Keratinocyte (primary cell): Measurements from ENCODE around the gene URAD. TPM values are rescaled to one million over a fixed set of nuclear protein-coding genes. Genes with fewer than 3 reads are reported as not detected.

Source experiments
- DNase-seq: peaks from one replicate; pipeline ENCODE4 v3.0.0-alpha.2; 2011; ENCODE audit warnings: low read depth, missing footprints, low spot score
- FAIRE-seq: peaks from 2 replicates; lab custom pipeline; 2011; peaks lifted over from hg19 to GRCh38; lab: Jason Lieb, UNC
- H2AFZ ChIP-seq: 2 replicates; pipeline ENCODE4 v1.6.0; 2012; ENCODE audit warnings: low read length, control low read depth, inconsistent platforms; ENCODE audit not compliant: control insufficient read depth
- H3K27ac ChIP-seq: 2 replicates; pipeline ENCODE4 v1.5.1; 2011; ENCODE audit warnings: low read length; ENCODE audit not compliant: control insufficient read depth, insufficient read depth
- H3K27me3 ChIP-seq: 3 replicates; pipeline ENCODE4 v1.6.0; 2011; ENCODE audit warnings: low read length; ENCODE audit not compliant: control insufficient read depth, insufficient read depth; ENCODE audit errors: extremely low read depth
- H3K36me3 ChIP-seq, 2 experiments: 2 replicates in 1 of 2; 3 replicates in 1 of 2; pipeline ENCODE4 v1.5.1; 2011; ENCODE audit warnings: low read length in 2 of 2, mild to moderate bottlenecking in 1 of 2; ENCODE audit not compliant: control insufficient read depth in 2 of 2, insufficient read depth in 2 of 2; ENCODE audit errors: extremely low read depth in 1 of 2
- H3K4me1 ChIP-seq: 3 replicates; pipeline ENCODE4 v1.5.1; 2011; ENCODE audit warnings: low read length; ENCODE audit not compliant: control insufficient read depth, insufficient read depth; ENCODE audit errors: extremely low read depth
- H3K4me2 ChIP-seq: 3 replicates; pipeline ENCODE4 v1.6.0; 2011; ENCODE audit warnings: low read depth, low read length; ENCODE audit not compliant: control insufficient read depth, insufficient read depth; ENCODE audit errors: extremely low read depth
- H3K4me3 ChIP-seq, 3 experiments: fragments of 200-600 bp in 1 of 3; sonication (generic) in 1 of 3; 2 replicates in 2 of 3; 3 replicates in 1 of 3; pipeline ENCODE4 v1.5.1; 2011 to 2016; ENCODE audit warnings: low read length in 3 of 3, mild to moderate bottlenecking in 3 of 3, control low read depth in 2 of 3, inconsistent platforms in 1 of 3, low read depth in 1 of 3, mixed read lengths in 1 of 3, mixed run types in 1 of 3, moderate library complexity in 1 of 3; ENCODE audit not compliant: control insufficient read depth in 2 of 3, insufficient read depth in 2 of 3; ENCODE audit errors: extremely low read depth in 1 of 3
- H3K79me2 ChIP-seq: 2 replicates; pipeline ENCODE4 v1.6.0; 2012; ENCODE audit warnings: low read length; ENCODE audit not compliant: control insufficient read depth, insufficient read depth
- H3K9ac ChIP-seq: 3 replicates; pipeline ENCODE4 v1.6.0; 2011; ENCODE audit warnings: low read length; ENCODE audit not compliant: control insufficient read depth, insufficient read depth; ENCODE audit errors: extremely low read depth
- H3K9me1 ChIP-seq: 3 replicates; pipeline ENCODE4 v1.6.0; 2011; ENCODE audit warnings: low read length; ENCODE audit not compliant: control insufficient read depth, insufficient read depth; ENCODE audit errors: extremely low read depth
- H3K9me3 ChIP-seq: 2 replicates; pipeline ENCODE4 v1.5.1; 2012; ENCODE audit warnings: low read depth, low read length; ENCODE audit not compliant: control insufficient read depth
- H4K20me1 ChIP-seq: 3 replicates; pipeline ENCODE4 v1.6.0; 2011; ENCODE audit warnings: low read length; ENCODE audit not compliant: control insufficient read depth, insufficient read depth; ENCODE audit errors: extremely low read depth
- CTCF ChIP-seq, 3 experiments: IDR thresholded peaks in 1 of 3; conservative IDR thresholded peaks in 1 of 3; optimal IDR thresholded peaks in 1 of 3; 2 replicates in 2 of 3; 3 replicates in 1 of 3; pipeline versions ENCODE3 to v1.5.1; 2011; ENCODE audit warnings: low read length in 3 of 3, mild to moderate bottlenecking in 3 of 3, moderate library complexity in 2 of 3, control low read depth in 1 of 3, inconsistent platforms in 1 of 3; ENCODE audit not compliant: insufficient read depth in 2 of 3; ENCODE audit errors: extremely low read depth in 1 of 3
- EZH2 ChIP-seq: IDR thresholded peaks from one replicate; pipeline ENCODE4 v1.6.1; 2012; ENCODE audit warnings: inconsistent platforms, mild to moderate bottlenecking, low read length, moderate library complexity
- dilution Hi-C: fragments of 300-500 bp; cut with MboI; formaldehyde crosslinking; loops from one replicate; pipeline ENCODE4 v1.7.0; 2020; ENCODE audit warnings: low sequenced_read_pairs; ENCODE audit not compliant: extremely low pct_ligation_motif_present
- polyA plus RNA-seq, 5 experiments: library from polyadenylated mRNA; depleted of rRNA in 3 of 5; stranded (reverse) in 3 of 5; stranded (forward) in 1 of 5; unstranded in 1 of 5; fragments of >200 nt; gene quantifications; 1 replicate in 1 of 5; 2 replicates in 3 of 5; 3 replicates in 1 of 5; pipeline versions ENCODE4 v1.2.1 to v1.2.3, GENCODE V29; 2011 to 2012; ENCODE audit warnings: missing spikeins in 2 of 5, low read depth in 1 of 5, low replicate concordance in 1 of 5

URAD gene
- polyA plus RNA-seq, 1 donor (not counting 4 experiments of a cell fraction or from before 2014, with no cell fraction given): not detected

- TF ChIP-seq CTCF (optimal IDR thresholded peaks at IDR 0.05 in 1 of 3, IDR thresholded peaks at IDR 0.05 in 1 of 3, conservative IDR thresholded peaks at IDR 0.05 in 1 of 3; ENCODE audit: extremely low read depth in 1 of 3, insufficient read depth in 2 of 3, low read length in 3 of 3): no peak
- no peak for TF ChIP-seq EZH2
- Histone ChIP-seq H3K4me3 (no peak overlapping the region), H3K9ac (no peak overlapping the region), H3K9me3 (no peaks in the 10 kb centered on the region), H4K20me1 (no peaks in the 10 kb centered on the region), H3K27me3 (no peaks in the 10 kb centered on the region), H3K79me2 (no peaks in the 10 kb centered on the region), H3K4me1 (no peaks in the 10 kb centered on the region), H3K27ac (no peak overlapping the region), H3K4me2 (no peak overlapping the region), H3K36me3 (no peaks in the 10 kb centered on the region), H2AFZ (no peak overlapping the region), H3K9me1 (no peaks in the 10 kb centered on the region)
- no peak for DNase-seq
- dilution Hi-C loops: no loop called here
- FAIRE-seq: no peak
These were observed 14.6 kb upstream of the URAD start for GRCh38 chr13:28002886-28003698.

GRCh38 chr13:28001837-28002473 lies 13.5 kb upstream of the URAD start:
- TF ChIP-seq EZH2 (no peak), CTCF (optimal IDR thresholded peaks at IDR 0.05 in 1 of 3, IDR thresholded peaks at IDR 0.05 in 1 of 3, conservative IDR thresholded peaks at IDR 0.05 in 1 of 3; ENCODE audit: extremely low read depth in 1 of 3, insufficient read depth in 2 of 3, low read length in 3 of 3) (no peak)
- Histone ChIP-seq H3K4me3 (no peak overlapping the region), H3K36me3 (no peaks in the 10 kb centered on the region), H3K27me3 (no peaks in the 10 kb centered on the region), H3K9ac (no peak overlapping the region), H3K27ac (no peak overlapping the region), H3K4me2 (no peak overlapping the region), H3K79me2 (no peaks in the 10 kb centered on the region), H3K9me1 (no peaks in the 10 kb centered on the region), H2AFZ (no peak overlapping the region), H3K4me1 (no peaks in the 10 kb centered on the region), H4K20me1 (no peaks in the 10 kb centered on the region), H3K9me3 (no peaks in the 10 kb centered on the region)
- DNase-seq (no peak), FAIRE-seq (no peak)
- dilution Hi-C loops: no loop called here
